Measurements from ENCODE around the gene RNF223. TPM values are rescaled to one million over a fixed set of nuclear protein-coding genes. Genes with fewer than 3 reads are reported as not detected.

RNF223 gene
- total RNA-seq, 1 experiment from 2014 or later = 6.3 TPM

GRCh38 chr1:1024771-1025699 is 49.1 kb downstream of the RNF223 start:
- Histone ChIP-seq H3K9ac (ENCODE audit: low read length) (peak overlapping the region; percentile 67), H3K4me2 (ENCODE audit: low read length) (peak overlapping the region; percentile 98), H3K27ac (ENCODE audit: low read depth, low read length) (peak overlapping the region; percentile 87), H3K36me3 (ENCODE audit: control insufficient read depth in 1 of 2, insufficient read depth in 2 of 2, low read length in 2 of 2) (peaks cover 0 to 23% of the 10 kb centered on the region in 2 experiments; a peak in 2 of 4 replicates), H3K4me3 (replicated peaks in 1 of 2; ENCODE audit: low read depth in 1 of 2, low read length in 2 of 2) (peak overlapping the region in 1 of 2 experiments; percentile 40; a peak in 3 of 4 replicates), H3K9me2 (ENCODE audit: insufficient read depth) (no peaks in the 10 kb centered on the region), H4K20me1 (ENCODE audit: insufficient read depth) (no peaks in the 10 kb centered on the region), H3K27me3 (ENCODE audit: insufficient read depth, low read length) (no peaks in the 10 kb centered on the region), H3K9me3 (ENCODE audit: control insufficient read depth in 1 of 2, insufficient read depth in 1 of 2, low read depth in 1 of 2, low read length in 2 of 2) (no peaks in the 10 kb centered on the region), H2AFZ (ENCODE audit: low read depth, low read length, poor library complexity, severe bottlenecking) (no peak overlapping the region), H3K4me1 (ENCODE audit: control insufficient read depth in 1 of 2, insufficient read depth in 2 of 2, low read length in 2 of 2) (peaks cover 33 to 52% of the 10 kb centered on the region in 2 experiments), H3K79me2 (ENCODE audit: insufficient read depth, low read length) (peaks cover 80% of the 10 kb centered on the region)
- ChIA-PET POLR2A (no interaction called here), CTCF (no interaction called here), RAD21 (ENCODE audit: low non-redundant PET in 1 of 2, low total read pairs in 2 of 2, uncharacterized antibody in 2 of 2, unreplicated experiment in 2 of 2) (no interaction called here)
- peak; percentile 70 for ATAC-seq
- DNase-seq (ENCODE audit: low read depth, low spot score) = peak; percentile 51
- no TSS peak for BruUV-seq (replicated peaks)
- TF ChIP-seq EZH2phosphoT487 (IDR thresholded peaks at IDR 0.05; ENCODE audit: borderline replicate concordance) (no peak), REST (IDR thresholded peaks at IDR 0.05; ENCODE audit: low read depth) (no peak), SP1 (IDR thresholded peaks at IDR 0.05; ENCODE audit: low read depth) (peak; percentile 76), YY1 (IDR thresholded peaks at IDR 0.05; ENCODE audit: extremely low read depth, insufficient replicate concordance, low read depth, low read length) (peak; percentile 19), EGR1 (IDR thresholded peaks at IDR 0.05; ENCODE audit: low read depth) (peak; percentile 76), ATF3 (IDR thresholded peaks at IDR 0.05) (no peak), POLR2AphosphoS5 (IDR thresholded peaks at IDR 0.05; ENCODE audit: low read depth, low read length) (peak; percentile 39; the same call in 1 of the 2 replicates), ZFX (IDR thresholded peaks at IDR 0.05) (peak; percentile 12; the same call in 1 of the 2 replicates)
- intact Hi-C loops (cut with micrococcal nuclease) = no loop called here
